Anterior cingulate cortex (tissue), 58 donors: ENCODE results near the gene LYPLAL1.

Source experiments
- DNase-seq, 58 donors: peaks; one replicate each; lab custom pipeline; 2025; lab: John Stamatoyannopoulos, UW

LYPLAL1 gene

DNA sequence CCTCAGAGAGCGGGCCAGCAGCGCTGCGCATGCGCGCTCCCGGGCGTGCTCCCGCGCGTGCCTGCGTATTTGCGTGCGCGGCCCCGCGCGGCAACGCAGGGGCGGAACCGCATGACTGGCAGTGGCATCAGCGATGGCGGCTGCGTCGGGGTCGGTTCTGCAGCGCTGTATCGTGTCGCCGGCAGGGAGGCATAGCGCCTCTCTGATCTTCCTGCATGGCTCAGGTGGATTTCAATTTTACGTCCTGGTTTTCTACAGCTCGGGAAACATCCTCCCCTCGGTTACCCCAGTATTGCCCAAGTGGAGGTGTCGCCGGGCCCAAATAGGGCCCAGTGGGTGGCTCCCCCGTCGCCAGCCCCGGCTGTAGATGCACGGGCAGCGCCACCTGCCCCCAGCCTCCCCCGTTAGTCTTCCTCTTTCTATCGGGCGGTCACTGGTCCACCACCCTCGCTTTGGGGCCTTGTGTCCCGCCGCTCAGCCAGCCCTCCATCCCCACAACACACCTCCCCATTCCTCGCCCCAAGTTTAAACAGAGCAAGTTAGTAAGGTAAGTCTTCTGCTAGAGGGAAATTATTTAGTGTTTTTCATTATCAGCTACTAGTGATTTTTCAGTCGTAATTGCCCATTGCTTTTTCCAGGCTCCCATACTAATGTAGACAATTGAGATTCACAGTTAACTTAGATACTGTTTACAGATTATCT lies at the start of gene LYPLAL1:
Gene LYPLAL1 (plus strand): TSS at position 121 of the 702 bp plus-strand sequence. CDS start 13 bp downstream, at position 134.
- peak in 57 of 58 donors; percentile 40 to 90 (median 82) for DNase-seq

DNA sequence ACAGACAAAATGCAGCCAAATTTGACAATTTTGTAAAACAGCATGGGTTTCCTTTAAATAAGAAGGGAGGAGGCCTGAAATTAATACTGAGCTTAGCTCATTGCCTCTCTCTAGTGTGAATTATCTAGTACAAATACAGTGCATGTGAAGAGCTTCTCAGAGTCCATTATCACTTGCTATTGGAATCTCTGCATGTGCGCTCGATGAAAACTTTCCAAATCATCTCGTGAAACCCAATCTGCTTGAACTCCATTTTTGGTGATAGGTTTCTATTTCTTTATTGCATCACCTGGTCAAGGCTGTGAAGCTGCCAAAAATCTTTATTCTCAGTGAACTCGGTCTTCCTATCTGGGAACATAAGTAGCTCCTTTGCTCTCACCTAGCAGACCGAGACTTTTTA lies 49.5 kb upstream of the LYPLAL1 start:
- DNase-seq = no peak

- DNase-seq = no peak
Observed at GRCh38 chr1:219125342-219125741, 48.3 kb upstream of the LYPLAL1 start.

DNA sequence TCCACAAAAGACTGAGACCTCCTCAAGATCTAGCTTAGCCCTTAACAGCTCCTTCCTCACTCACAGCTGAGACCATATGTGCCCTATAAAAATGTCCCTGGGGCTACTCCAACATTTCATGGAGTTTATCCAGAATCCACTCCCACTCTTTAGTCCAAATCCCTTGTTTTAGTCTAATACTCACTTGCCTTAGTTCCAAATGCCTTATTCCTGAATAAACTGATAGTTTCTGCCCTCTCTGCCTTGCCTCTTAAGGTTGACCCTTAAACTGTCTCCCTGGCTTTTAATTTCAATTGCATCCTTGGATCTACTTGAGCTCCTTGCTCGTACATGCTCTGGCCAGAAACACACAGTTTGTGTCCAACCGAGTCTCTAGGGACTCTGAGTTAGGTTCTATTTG lies 47.3 kb upstream of the LYPLAL1 start:
- no peak for DNase-seq

- no peak for DNase-seq
Observed at GRCh38 chr1:219128957-219129356, 44.7 kb upstream of the LYPLAL1 start.

DNA sequence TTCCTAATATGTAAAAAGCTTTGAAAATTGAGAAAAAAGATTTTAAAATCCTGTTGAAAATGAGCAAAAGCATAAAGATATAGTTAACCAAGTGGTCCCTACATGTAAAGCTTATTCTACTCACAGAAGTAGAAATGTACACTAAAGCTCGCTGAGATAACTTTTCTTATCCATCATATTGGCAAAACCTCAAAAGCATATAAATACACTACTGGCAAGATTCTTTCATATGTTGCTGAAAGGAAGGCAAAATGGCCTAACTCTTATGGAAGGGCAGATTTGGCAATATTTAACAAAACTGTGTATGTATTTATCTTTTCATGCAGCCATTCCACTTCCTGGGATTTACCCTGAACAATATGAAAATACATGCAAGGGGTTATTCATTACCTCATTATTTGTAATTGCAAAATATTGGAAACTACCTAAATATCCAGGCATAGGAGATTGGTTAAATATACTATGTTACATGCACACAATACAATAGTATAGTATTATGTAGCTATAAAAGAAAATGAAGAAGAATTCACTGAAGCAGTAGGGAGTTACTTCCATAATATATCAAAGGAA lies 43.2 kb upstream of the LYPLAL1 start:
- DNase-seq = no peak

DNA sequence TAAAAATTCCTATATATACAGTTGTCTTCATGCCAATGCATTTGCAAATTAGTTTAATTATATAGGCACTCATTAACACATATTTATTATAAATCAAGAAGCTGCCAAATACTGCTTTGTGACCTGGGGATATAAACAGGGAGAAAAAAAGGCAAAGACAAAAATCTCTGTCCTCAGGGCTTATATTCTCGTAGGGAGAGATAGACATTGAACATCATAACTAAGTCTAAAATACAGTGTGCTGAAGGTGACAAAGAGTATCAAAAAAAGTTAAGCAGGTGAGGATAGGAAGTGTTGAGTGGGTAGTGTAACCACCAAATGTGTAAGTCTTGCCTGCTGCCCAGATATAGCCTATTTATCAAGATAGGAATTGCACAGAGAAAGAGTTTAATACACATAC lies 40.7 kb upstream of the LYPLAL1 start:
- no peak for DNase-seq

- DNase-seq = no peak
Observed at GRCh38 chr1:219138747-219139146, 34.9 kb upstream of the LYPLAL1 start.

DNA sequence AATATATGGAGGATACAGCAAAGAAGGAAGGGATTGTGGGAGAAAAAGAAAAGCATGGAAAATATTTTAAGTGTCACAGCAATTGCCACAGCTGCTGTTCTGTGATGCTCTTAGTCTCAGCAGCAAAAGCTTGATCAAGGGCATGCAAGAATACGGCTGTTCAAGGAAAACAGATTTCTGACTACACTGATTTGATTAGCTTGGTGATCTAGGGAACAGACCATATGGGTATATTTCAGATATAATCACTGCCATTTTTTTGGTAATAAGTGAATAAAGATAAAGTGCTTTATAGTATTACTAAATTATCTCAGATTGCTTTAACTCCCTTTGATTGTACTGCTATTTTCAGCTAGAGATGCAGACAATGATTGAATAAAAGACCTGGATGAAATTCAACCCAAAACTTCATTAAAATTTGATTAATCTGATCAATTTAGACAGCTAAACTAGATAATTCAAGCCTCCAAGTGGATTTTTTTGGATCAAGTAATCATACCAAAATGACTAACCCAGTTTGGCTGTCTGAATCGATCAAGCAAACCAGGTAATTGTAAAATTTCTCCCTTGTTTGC lies 33.3 kb upstream of the LYPLAL1 start:
- no peak for DNase-seq

DNA sequence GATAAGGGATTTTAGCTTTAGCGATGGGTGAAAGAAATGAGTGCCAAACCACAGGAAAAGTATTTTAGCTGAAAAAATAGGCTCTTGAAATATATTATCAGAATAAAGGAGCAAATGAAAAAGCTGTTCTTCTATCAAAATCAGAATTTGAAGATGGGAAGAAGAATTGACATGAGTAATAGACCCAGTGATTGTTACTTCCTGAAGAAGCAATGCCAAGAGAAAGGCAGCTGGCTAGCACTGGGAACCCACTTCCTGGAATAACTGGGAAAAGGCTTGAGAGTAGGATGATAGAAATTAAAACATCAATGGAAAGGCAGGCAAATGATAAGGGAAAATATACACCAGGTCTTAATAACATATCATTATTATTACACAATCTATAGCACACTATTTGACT lies 29.9 kb upstream of the LYPLAL1 start:
- DNase-seq = no peak

DNA sequence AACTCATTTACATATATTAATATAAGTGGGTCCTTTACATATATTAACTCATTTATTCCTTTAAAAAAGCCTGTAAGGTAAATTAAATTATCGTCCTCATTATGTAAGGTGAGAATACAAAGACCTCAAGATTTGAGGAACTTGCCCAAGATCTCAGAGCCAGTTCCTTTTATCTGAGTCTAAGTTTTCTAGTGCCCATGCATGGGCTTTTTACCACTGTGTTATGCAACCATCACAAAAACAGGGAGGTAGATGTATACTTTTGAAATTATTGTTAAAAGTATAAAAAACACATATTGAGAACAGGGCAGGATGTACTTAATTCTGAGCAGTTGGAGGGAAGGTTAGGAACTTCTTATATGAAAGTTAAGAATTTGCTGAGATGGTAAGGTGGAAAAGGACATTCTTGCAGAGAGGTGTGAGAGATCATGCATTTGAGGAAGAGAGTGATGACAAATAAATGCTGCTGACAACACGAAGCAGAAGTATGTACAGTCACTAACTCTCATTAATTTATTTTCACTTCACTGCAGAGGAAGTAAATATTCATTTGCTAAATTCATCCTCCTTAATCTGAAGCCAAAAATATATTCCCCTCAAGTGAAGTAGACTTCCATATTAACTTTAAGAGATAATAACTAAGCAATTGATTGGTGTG lies 28.9 kb upstream of the LYPLAL1 start:
- no peak for DNase-seq

- no peak for DNase-seq
Observed at GRCh38 chr1:219147571-219148019, 26.1 kb upstream of the LYPLAL1 start.

- no peak for DNase-seq
Observed at GRCh38 chr1:219149009-219149577, 24.6 kb upstream of the LYPLAL1 start.

DNA sequence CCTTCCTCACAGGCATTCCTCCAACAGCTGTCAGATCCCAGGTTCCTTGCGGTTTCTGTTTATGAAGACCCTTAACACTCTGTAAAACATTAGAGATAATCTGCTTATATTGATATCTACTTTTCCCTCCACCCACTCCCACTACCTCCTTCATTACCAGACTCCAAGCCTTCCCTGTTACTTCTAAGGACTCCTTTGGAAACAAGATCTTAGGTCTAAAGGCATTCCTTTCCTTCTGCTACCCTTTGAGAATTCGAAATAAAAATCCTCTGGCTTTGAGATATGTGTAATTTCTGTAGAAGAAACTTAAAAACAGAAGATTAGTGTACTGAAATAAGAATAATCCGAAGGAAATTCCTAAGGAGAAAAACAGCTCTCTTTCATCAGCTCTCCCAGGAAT lies 23.7 kb upstream of the LYPLAL1 start:
- no peak for DNase-seq

DNA sequence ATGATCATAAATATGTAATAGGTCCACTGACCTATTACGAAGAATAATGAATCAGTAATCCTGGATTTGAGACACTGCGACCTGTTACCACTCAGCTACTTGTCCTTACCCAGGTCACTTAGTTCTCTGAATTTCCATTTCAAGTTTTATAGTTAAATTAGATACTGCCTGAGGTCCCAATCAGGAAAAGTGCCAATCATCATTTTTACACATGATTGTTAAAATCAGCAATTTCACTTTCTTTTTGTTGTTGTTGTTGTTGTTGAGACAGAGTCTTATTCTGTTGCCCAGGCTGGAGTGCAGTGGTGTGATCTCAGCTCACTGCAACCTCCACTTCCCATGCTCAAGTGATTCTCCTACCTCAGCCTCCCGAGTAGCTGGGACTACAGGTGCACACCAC lies 22.8 kb upstream of the LYPLAL1 start:
- DNase-seq = no peak

DNA sequence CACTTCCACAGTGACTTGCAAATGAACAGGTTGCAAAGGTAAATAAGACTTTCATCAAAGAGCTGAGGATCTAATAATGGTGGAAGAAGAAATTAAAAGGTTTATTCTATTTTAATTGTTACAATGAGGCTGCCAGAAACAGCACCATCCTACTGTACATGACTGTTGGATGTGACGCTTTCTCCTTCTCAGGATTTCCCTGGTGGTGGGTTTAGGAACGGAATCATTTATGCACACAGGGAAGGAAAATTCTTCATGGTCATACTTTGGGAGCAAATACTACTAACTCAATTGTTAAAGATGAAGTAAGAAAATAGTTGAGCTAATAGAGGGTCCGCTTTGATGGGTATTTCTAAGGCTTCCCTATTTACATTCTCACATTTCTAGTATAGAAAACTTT lies 22.2 kb upstream of the LYPLAL1 start:
- no peak for DNase-seq

- DNase-seq = no peak
Observed at GRCh38 chr1:219152751-219153150, 20.9 kb upstream of the LYPLAL1 start.

GRCh38 chr1:219153723-219154122 lies 20.0 kb upstream of the LYPLAL1 start:
- no peak for DNase-seq

DNA sequence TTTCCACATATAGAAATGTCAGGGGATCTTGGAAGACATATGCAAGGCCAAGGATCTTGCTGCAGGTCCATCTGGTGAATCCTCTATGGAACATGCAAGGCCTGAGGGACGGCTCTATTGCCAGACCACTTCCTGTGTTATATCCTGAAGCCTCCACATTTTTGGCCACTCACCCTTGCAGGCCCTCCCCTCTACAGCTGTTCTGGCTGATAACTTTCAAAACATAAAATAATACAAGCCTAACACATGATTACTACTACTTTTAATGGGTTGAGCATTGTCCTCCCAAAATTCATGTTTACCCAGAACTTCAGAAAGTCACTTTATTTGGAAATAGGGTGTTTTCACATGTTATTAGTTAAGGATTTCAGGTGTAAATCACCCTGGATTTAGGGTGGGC lies 18.5 kb upstream of the LYPLAL1 start:
- DNase-seq = no peak

DNA sequence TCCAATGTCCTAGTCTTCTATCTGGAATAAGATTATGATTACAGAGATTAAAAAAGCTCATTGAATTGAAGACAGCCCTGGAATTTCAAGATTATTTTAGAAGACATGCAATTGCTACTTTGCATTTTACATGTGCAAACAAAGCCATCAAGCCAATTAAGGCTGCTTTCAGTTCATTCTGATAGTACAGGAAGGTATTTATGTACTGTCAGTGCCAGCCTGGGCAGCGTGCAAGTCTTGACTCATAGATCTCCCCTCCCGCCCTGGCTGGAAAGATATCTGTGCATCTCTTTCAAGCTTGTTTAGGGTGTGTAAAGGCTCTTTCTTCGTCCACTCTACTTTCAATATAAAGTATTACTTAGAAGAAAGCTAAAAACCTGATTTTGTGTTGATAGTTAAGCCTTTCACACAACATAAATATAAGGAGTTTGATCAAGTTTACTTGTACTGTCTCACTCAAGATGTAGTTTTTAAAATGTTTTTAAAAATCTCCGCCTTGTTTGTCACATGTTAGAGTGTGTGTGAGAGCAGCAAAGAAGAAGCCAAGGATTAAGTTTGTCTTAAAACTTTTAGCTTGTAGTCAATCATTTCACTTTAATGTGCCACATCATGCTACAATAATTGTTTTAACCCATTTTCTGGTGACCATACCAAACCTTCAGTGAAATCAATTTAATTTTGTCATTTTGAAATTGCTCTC lies 13.6 kb upstream of the LYPLAL1 start:
- DNase-seq = peak in 1 of 58 donors; percentile 8

GRCh38 chr1:219160967-219161366 lies 12.7 kb upstream of the LYPLAL1 start:
- no peak for DNase-seq
